ENCODE data around the gene ZNF283.

The ZNF283 gene

DNA sequence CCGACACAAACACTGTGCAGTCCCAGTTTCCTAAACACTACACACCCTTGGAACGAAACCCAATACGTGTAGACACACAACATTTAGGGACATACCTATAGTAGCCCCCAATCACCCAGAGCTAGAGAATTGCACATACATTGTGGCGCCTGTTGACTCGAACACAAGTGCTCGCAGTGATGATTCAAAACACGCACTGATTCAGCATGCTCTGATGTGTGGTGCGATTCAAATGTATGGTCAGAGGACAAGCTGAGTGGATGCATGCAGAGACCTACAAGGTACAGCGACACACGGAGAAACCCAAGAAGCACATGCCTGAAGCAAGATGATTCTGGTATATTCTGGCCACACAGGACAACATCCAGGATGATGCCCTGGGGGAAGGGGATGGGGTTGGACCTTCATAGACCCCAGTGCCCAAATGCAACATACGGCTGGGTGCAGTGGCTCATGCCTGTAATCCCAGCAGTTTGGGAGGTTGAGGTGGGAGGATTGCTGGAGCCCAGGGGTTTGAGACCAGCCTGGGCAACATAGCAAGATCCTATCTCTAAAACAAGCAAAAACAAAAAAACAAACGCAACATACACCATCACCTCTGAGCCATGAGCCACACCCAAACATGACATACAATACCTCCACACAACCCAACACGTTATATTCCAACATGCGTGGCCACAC, 45.4 kb upstream of the ZNF283 start:
- no peak overlapping the region for H3K4ac ChIP-seq (ENCODE audit: low read depth, low read length)
- no peak overlapping the region for H4K8ac ChIP-seq (ENCODE audit: low read depth, low read length)
- H3K4me3 ChIP-seq (ENCODE audit: low read length) = no peak overlapping the region
- H3K79me2 ChIP-seq (ENCODE audit: control insufficient read depth, insufficient read depth, low read length) = no peaks in the 10 kb centered on the region
- H3K79me1 ChIP-seq (ENCODE audit: low read length) = no peaks in the 10 kb centered on the region
- no peak overlapping the region for H3K23ac ChIP-seq (ENCODE audit: low read length)
- H3K56ac ChIP-seq (ENCODE audit: low read length) = no peak overlapping the region
- WGBS (ENCODE audit: extremely low coverage, insufficient coverage, low lambda C conversion rate) = 100% methylated on average over 2 of the region's 14 CpGs
- no peak overlapping the region for H4K5ac ChIP-seq (ENCODE audit: low read length)
- H3K27ac ChIP-seq (ENCODE audit: low read depth, low read length) = no peak overlapping the region
- no peaks in the 10 kb centered on the region for H3K4me1 ChIP-seq (ENCODE audit: control insufficient read depth, low read depth, low read length)
- no peak for DNase-seq
- no peak overlapping the region for H2BK120ac ChIP-seq (ENCODE audit: low read depth, low read length)
- no peak overlapping the region for H2BK5ac ChIP-seq (ENCODE audit: low read length)
- H2BK15ac ChIP-seq (replicated peaks; ENCODE audit: low read depth) = no peak overlapping the region
- no peak overlapping the region for H2AK5ac ChIP-seq (ENCODE audit: low read length)
- no peak overlapping the region for H3K4me2 ChIP-seq (ENCODE audit: low read length)
- H3K27me3 ChIP-seq (ENCODE audit: insufficient read depth, low read length, poor library complexity) = no peaks in the 10 kb centered on the region
- H3K36me3 ChIP-seq (ENCODE audit: control insufficient read depth, insufficient read depth, low read length) = no peaks in the 10 kb centered on the region
- no peak overlapping the region for H3K9ac ChIP-seq (ENCODE audit: low read length)
- H3K18ac ChIP-seq (ENCODE audit: low read length) = no peak overlapping the region

DNA sequence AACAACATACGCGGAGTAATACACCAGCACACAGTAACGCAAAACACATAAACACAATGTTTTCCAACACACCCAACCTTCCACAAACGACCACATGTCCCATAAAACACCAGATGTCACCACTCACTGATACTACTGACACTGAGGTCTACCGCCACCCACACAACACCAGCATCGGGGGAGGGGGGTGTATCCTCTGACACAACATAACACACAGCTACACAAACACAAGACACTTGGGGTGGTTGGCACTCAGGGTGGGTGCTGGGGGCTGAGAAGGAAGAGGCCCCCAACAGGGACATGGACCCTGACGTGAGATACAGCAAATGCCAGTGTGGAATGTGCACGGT, 44.8 kb upstream of the ZNF283 start:
- Histone ChIP-seq H3K36me3 (ENCODE audit: control insufficient read depth, insufficient read depth, low read length) (no peaks in the 10 kb centered on the region), H3K27me3 (ENCODE audit: insufficient read depth, low read length, poor library complexity) (no peaks in the 10 kb centered on the region)
- no CpG with 5 or more reads among the region's 8 CpGs for WGBS (ENCODE audit: extremely low coverage, insufficient coverage, low lambda C conversion rate)

DNA sequence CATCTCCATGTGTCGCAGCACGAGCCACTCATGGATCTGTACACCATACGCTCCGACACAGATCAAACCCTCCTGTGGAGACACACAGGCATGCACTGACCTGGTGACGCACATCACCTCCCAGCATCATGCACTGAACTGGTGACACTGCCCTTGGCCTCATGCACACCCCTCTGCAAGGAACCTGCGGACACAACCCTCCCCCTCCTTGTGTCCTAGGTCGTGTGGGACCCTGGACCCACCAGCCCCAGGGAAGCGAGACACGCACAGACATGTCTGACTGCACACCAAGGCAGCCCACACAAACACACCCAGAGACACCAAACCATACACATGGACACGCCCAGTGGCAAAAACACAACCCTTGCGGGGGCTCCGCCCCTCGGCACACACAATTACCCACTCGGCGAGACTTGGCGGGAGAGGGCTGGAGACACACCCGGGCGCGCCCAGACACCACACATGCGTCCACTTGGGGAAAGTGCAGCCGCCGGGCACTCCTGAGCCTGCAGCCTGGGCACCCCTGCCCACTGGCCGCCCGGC, 44.4 kb upstream of the ZNF283 start:
- Histone ChIP-seq H2BK15ac (replicated peaks; ENCODE audit: low read depth) (no peak overlapping the region), H2BK5ac (ENCODE audit: low read length) (no peak overlapping the region), H3K4me2 (ENCODE audit: low read length) (no peak overlapping the region), H3K79me1 (ENCODE audit: low read length) (no peaks in the 10 kb centered on the region), H2BK120ac (ENCODE audit: low read depth, low read length) (no peak overlapping the region), H3K36me3 (ENCODE audit: control insufficient read depth, insufficient read depth, low read length) (no peaks in the 10 kb centered on the region), H3K79me2 (ENCODE audit: control insufficient read depth, insufficient read depth, low read length) (no peaks in the 10 kb centered on the region), H4K8ac (ENCODE audit: low read depth, low read length) (no peak overlapping the region), H3K23ac (ENCODE audit: low read length) (no peak overlapping the region), H3K27ac (ENCODE audit: low read depth, low read length) (no peak overlapping the region), H3K56ac (ENCODE audit: low read length) (no peak overlapping the region), H4K5ac (ENCODE audit: low read length) (no peak overlapping the region), H3K4me1 (ENCODE audit: control insufficient read depth, low read depth, low read length) (no peaks in the 10 kb centered on the region), H2AK5ac (ENCODE audit: low read length) (no peak overlapping the region), H3K4me3 (ENCODE audit: low read length) (no peak overlapping the region), H3K18ac (ENCODE audit: low read length) (no peak overlapping the region), H3K4ac (ENCODE audit: low read depth, low read length) (no peak overlapping the region), H3K9ac (ENCODE audit: low read length) (no peak overlapping the region), H3K27me3 (ENCODE audit: insufficient read depth, low read length, poor library complexity) (no peaks in the 10 kb centered on the region)
- no peak for DNase-seq
- WGBS (ENCODE audit: extremely low coverage, insufficient coverage, low lambda C conversion rate) = no CpG with 5 or more reads among the region's 24 CpGs

More for the DNA sequence above, 44.8 kb upstream of the ZNF283 start:
- Histone ChIP-seq H3K4ac (ENCODE audit: low read depth, low read length) (no peak overlapping the region), H3K4me3 (ENCODE audit: low read length) (no peak overlapping the region), H3K9ac (ENCODE audit: low read length) (no peak overlapping the region), H2BK5ac (ENCODE audit: low read length) (no peak overlapping the region), H2AK5ac (ENCODE audit: low read length) (no peak overlapping the region), H3K79me1 (ENCODE audit: low read length) (no peaks in the 10 kb centered on the region), H3K23ac (ENCODE audit: low read length) (no peak overlapping the region), H3K4me2 (ENCODE audit: low read length) (no peak overlapping the region), H3K4me1 (ENCODE audit: control insufficient read depth, low read depth, low read length) (no peaks in the 10 kb centered on the region), H2BK15ac (replicated peaks; ENCODE audit: low read depth) (no peak overlapping the region), H3K27ac (ENCODE audit: low read depth, low read length) (no peak overlapping the region), H4K5ac (ENCODE audit: low read length) (no peak overlapping the region), H3K56ac (ENCODE audit: low read length) (no peak overlapping the region), H4K8ac (ENCODE audit: low read depth, low read length) (no peak overlapping the region), H3K18ac (ENCODE audit: low read length) (no peak overlapping the region), H2BK120ac (ENCODE audit: low read depth, low read length) (no peak overlapping the region), H3K79me2 (ENCODE audit: control insufficient read depth, insufficient read depth, low read length) (no peaks in the 10 kb centered on the region)
- DNase-seq = no peak

DNA sequence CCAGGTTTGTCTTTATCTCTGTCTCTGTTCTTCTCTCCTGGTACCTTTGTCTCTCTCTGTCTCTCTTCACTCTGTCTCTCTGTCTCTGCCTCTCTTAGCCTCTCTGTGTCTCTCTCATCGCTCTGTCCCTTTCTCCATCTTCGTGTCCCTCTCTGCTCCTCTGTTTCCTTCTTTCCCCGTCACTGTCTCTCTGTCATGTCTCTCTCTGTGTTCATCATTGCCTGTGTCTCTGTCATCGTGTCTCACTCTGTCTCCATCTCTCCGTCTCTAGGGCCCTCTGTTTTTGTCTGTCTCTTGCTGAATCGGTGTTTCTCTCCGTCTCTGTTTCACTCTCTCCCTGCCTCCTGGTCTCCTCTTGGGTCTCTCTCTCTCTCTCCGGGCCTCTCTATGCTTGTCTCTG, 43.5 kb upstream of the ZNF283 start:
- Histone ChIP-seq H2BK120ac (ENCODE audit: low read depth, low read length) (no peak overlapping the region), H3K79me1 (ENCODE audit: low read length) (no peaks in the 10 kb centered on the region), H3K23ac (ENCODE audit: low read length) (no peak overlapping the region), H3K9ac (ENCODE audit: low read length) (no peak overlapping the region), H3K79me2 (ENCODE audit: control insufficient read depth, insufficient read depth, low read length) (no peaks in the 10 kb centered on the region), H3K4me2 (ENCODE audit: low read length) (no peak overlapping the region), H4K5ac (ENCODE audit: low read length) (no peak overlapping the region), H3K18ac (ENCODE audit: low read length) (no peak overlapping the region), H2BK15ac (replicated peaks; ENCODE audit: low read depth) (no peak overlapping the region), H3K4me3 (ENCODE audit: low read length) (no peak overlapping the region), H2BK5ac (ENCODE audit: low read length) (no peak overlapping the region), H2AK5ac (ENCODE audit: low read length) (no peak overlapping the region), H3K27ac (ENCODE audit: low read depth, low read length) (no peak overlapping the region), H3K4me1 (ENCODE audit: control insufficient read depth, low read depth, low read length) (no peaks in the 10 kb centered on the region), H3K27me3 (ENCODE audit: insufficient read depth, low read length, poor library complexity) (no peaks in the 10 kb centered on the region), H3K56ac (ENCODE audit: low read length) (no peak overlapping the region), H4K8ac (ENCODE audit: low read depth, low read length) (no peak overlapping the region), H3K36me3 (ENCODE audit: control insufficient read depth, insufficient read depth, low read length) (no peaks in the 10 kb centered on the region), H3K4ac (ENCODE audit: low read depth, low read length) (no peak overlapping the region)
- no peak for DNase-seq
- WGBS (ENCODE audit: extremely low coverage, insufficient coverage, low lambda C conversion rate) = no CpG with 5 or more reads among the region's 8 CpGs

DNA sequence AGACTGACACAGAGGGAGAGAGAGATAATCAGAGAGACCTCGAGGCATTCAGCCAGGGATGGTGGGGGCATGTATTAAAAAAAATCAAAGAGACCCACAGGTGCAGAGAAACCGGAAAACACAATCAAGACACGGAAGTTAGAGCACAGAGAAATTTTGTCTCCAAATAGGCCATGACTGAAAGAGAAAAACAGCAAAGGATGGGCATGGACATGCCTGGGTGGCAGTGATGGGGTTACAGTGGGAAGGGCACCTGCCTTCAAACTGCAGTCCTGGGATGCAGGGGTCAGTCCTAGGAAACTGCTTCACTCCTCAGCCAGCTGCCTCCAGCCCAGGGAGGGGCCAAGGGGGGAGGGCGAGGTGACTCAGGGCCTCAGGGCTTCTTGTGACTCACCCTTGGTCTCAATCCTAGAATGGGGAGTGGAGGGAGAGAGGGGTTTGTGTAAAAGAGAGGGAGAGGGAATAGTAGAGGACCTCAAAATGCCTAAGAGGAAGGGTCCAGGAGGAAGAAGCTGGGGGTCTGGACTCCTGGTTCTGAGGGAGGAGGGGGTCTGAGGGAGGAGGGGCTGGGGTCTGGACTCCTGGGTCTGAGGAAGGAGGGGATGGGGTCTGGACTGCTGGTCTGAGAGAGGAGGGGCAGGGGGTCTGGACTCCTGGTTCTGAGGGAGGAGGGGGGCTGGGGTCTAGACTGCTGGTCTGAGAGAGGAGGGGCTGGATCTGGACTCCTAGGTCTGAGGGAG, 42.7 kb upstream of the ZNF283 start:
- no peak overlapping the region for H3K4me3 ChIP-seq (ENCODE audit: low read length)
- no peak overlapping the region for H3K23ac ChIP-seq (ENCODE audit: low read length)
- H4K5ac ChIP-seq (ENCODE audit: low read length) = no peak overlapping the region
- H2BK5ac ChIP-seq (ENCODE audit: low read length) = no peak overlapping the region
- H3K27me3 ChIP-seq (ENCODE audit: insufficient read depth, low read length, poor library complexity) = no peaks in the 10 kb centered on the region
- H2BK120ac ChIP-seq (ENCODE audit: low read depth, low read length) = no peak overlapping the region
- no CpG with 5 or more reads among the region's 4 CpGs for WGBS (ENCODE audit: extremely low coverage, insufficient coverage, low lambda C conversion rate)
- no peak overlapping the region for H3K56ac ChIP-seq (ENCODE audit: low read length)
- no peaks in the 10 kb centered on the region for H3K79me2 ChIP-seq (ENCODE audit: control insufficient read depth, insufficient read depth, low read length)
- no peak overlapping the region for H3K9ac ChIP-seq (ENCODE audit: low read length)
- no peaks in the 10 kb centered on the region for H3K36me3 ChIP-seq (ENCODE audit: control insufficient read depth, insufficient read depth, low read length)
- H3K79me1 ChIP-seq (ENCODE audit: low read length) = no peaks in the 10 kb centered on the region
- H3K27ac ChIP-seq (ENCODE audit: low read depth, low read length) = no peak overlapping the region
- no peak overlapping the region for H3K4ac ChIP-seq (ENCODE audit: low read depth, low read length)
- no peaks in the 10 kb centered on the region for H3K4me1 ChIP-seq (ENCODE audit: control insufficient read depth, low read depth, low read length)
- no peak overlapping the region for H2BK15ac ChIP-seq (replicated peaks; ENCODE audit: low read depth)
- peak; percentile 83 for DNase-seq
- H4K8ac ChIP-seq (ENCODE audit: low read depth, low read length) = no peak overlapping the region
- no peak overlapping the region for H3K18ac ChIP-seq (ENCODE audit: low read length)
- no peak overlapping the region for H2AK5ac ChIP-seq (ENCODE audit: low read length)
- no peak overlapping the region for H3K4me2 ChIP-seq (ENCODE audit: low read length)

All from mesendoderm (in vitro differentiated cells).